A673 (cell line): ENCODE results near the gene PDZD4. TPM values are rescaled to one million over a fixed set of nuclear protein-coding genes. Genes with fewer than 3 reads are reported as not detected.

Experiments
- BruUV-seq: library from RNA; stranded (reverse); fragments of 400-500 nt; replicated peaks from 2 replicates; lab custom pipeline; 2021; lab: Mats Ljungman, UMichigan
- CTCF ChIA-PET: fragments of 300-600 bp; sonication (Branson Sonifier 250); formaldehyde crosslinking; loops from one replicate; lab custom pipeline; 2022; ENCODE audit warnings: antibody characterized with exemption; lab: Charles Lee
- POLR2A ChIA-PET: fragments of 300-600 bp; sonication (Branson Sonifier 250); formaldehyde crosslinking; loops from one replicate; lab custom pipeline; 2022; ENCODE audit warnings: antibody characterized with exemption; ENCODE audit not compliant: low non-redundant PET; lab: Charles Lee
- DNase-seq: peaks from one replicate; pipeline ENCODE4 v3.0.0-alpha.2; 2015; ENCODE audit warnings: low spot score
- H3K27ac ChIP-seq: fragments of 200-600 bp; sonication (generic); 2 replicates; pipeline ENCODE4 v1.5.1; 2016; ENCODE audit warnings: mixed run types, low read depth, mild to moderate bottlenecking, mixed read lengths, antibody characterized with exemption, low read length; ENCODE audit not compliant: poor library complexity, severe bottlenecking
- H3K27me3 ChIP-seq: fragments of 200-600 bp; sonication (generic); replicated peaks from 2 replicates; pipeline ENCODE4 v1.6.1; 2017; ENCODE audit warnings: mixed run types, low read depth, mild to moderate bottlenecking, mixed read lengths, antibody characterized with exemption, low read length; ENCODE audit not compliant: insufficient read depth, poor library complexity
- H3K36me3 ChIP-seq: fragments of 200-600 bp; sonication (generic); 2 replicates; pipeline ENCODE4 v1.6.1; 2016; ENCODE audit warnings: mixed run types, mild to moderate bottlenecking, mixed read lengths, antibody characterized with exemption, low read length; ENCODE audit not compliant: insufficient read depth, poor library complexity, severe bottlenecking
- H3K4me1 ChIP-seq: fragments of 200-600 bp; sonication (generic); 2 replicates; pipeline ENCODE4 v1.6.1; 2017; ENCODE audit warnings: mixed run types, mild to moderate bottlenecking, mixed read lengths, antibody characterized with exemption, low read length; ENCODE audit not compliant: insufficient read depth, poor library complexity, severe bottlenecking
- H3K4me3 ChIP-seq: fragments of 200-600 bp; sonication (generic); 2 replicates; pipeline ENCODE4 v1.5.1; 2016; ENCODE audit warnings: low read depth, mixed run types, mild to moderate bottlenecking, mixed read lengths, low read length; ENCODE audit not compliant: poor library complexity, severe bottlenecking
- H3K9me3 ChIP-seq: fragments of 200-600 bp; sonication (generic); 2 replicates; pipeline ENCODE4 v1.6.1; 2016; ENCODE audit warnings: mixed run types, low read depth, mild to moderate bottlenecking, mixed read lengths, antibody characterized with exemption, low read length; ENCODE audit not compliant: poor library complexity, severe bottlenecking
- EZH2 ChIP-seq: fragments of 200-600 bp; sonication (generic); IDR thresholded peaks from 2 replicates; pipeline ENCODE4 v1.6.1; 2017; ENCODE audit warnings: borderline replicate concordance, low read depth, mild to moderate bottlenecking, mixed read lengths, antibody characterized with exemption, low read length; ENCODE audit not compliant: poor library complexity, severe bottlenecking
- intact Hi-C: fragments of 100-400 bp; cut with micrococcal nuclease; formaldehyde crosslinking; loops from one replicate; pipeline ENCODE4 v1.10.0; 2022; ENCODE audit not compliant: unreplicated experiment
- total RNA-seq: library from RNA; stranded (reverse); gene quantifications from 2 replicates; pipeline ENCODE4 v1.2.3, GENCODE V29; 2021
- TF ChIP-seq, protein P1 (sequence below): fragments of 300-800, 200-600 bp; sonication (generic); conservative IDR thresholded peaks from 2 replicates; pipeline ENCODE4 v1.5.1; 2017; ENCODE audit warnings: low read depth, mild to moderate bottlenecking, antibody characterized with exemption, low read length, moderate library complexity, mixed read lengths

PDZD4 gene
- total RNA-seq, 1 experiment from 2014 or later, result 2.6 TPM

DNA sequence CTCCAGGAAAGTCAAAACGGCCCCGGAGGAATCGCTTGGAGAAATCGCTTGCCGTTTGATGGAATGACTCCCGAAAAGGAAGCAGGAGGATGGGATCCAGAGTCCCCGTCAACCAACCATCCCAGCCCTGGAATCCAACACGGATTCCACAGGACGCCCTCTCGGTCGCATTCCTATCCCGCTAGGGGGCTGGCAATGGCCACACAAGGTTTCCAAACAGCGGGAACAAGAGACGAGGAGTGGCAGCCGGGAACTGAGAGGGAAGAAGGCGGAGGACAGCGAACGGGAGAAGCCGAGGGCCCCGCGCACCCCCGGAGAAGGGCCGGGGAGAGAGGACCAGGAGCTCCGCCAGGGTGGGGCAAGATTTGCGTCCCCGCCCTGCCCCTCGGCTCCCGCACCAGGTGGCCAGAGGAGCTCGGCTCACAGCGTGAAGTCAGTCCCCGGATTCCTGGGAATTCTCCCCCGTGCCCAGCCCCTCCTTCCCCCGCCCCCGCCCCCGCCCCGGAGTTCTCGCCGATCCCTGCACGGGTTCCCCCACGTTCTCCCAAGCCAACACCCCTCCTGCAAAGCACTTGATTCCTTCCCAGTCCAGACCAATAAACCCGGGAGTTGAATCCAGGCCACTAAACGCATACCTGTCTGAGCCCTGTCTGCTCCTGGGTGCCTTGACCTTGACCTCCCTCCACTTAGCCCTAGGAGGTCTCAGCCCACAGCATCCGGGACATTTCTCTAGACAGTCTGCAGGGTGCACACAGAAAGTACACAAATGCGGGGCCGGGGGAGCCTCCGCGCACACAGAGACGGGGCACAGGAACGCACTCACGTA is 1.4 kb downstream of the PDZD4 start:
- CTCF ChIA-PET, result no interaction called here
- Histone ChIP-seq H3K27ac (no peak overlapping the region), H3K4me3 (peak overlapping the region; percentile 47), H3K36me3 (no peaks in the 10 kb centered on the region), H3K4me1 (peaks cover 4% of the 10 kb centered on the region), H3K27me3 (peaks cover 18% of the 10 kb centered on the region), H3K9me3 (no peaks in the 10 kb centered on the region)
- TF ChIP-seq, protein P1, sequence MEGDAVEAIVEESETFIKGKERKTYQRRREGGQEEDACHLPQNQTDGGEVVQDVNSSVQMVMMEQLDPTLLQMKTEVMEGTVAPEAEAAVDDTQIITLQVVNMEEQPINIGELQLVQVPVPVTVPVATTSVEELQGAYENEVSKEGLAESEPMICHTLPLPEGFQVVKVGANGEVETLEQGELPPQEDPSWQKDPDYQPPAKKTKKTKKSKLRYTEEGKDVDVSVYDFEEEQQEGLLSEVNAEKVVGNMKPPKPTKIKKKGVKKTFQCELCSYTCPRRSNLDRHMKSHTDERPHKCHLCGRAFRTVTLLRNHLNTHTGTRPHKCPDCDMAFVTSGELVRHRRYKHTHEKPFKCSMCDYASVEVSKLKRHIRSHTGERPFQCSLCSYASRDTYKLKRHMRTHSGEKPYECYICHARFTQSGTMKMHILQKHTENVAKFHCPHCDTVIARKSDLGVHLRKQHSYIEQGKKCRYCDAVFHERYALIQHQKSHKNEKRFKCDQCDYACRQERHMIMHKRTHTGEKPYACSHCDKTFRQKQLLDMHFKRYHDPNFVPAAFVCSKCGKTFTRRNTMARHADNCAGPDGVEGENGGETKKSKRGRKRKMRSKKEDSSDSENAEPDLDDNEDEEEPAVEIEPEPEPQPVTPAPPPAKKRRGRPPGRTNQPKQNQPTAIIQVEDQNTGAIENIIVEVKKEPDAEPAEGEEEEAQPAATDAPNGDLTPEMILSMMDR, result no peak
- no peak for TF ChIP-seq EZH2
- no peak for DNase-seq
- intact Hi-C loops, result no loop called here
- POLR2A ChIA-PET, result no interaction called here
- BruUV-seq, result no TSS peak

DNA sequence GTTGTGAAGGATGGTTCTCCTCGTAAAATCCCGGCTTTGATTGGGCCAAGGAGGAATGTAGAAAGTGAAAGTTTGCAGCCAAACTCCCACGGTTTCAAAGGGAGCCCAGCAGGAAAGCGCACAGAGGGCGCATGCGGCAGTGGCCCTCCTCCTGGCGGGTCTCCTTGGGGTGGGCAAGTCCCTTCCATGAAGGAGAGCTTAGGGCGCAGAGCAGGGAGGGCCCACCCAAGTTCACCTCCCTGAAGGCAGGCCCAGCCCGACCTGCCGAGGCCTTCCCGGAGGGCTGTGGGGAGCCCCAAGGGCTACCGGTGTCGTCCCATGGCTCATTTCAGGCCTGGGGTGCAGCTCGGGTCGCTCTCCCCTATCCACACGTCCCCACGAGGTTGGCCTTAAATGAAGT is 2.0 kb downstream of the PDZD4 start:
- no TSS peak for BruUV-seq
- intact Hi-C loops, result no loop called here
- Histone ChIP-seq H3K9me3 (no peaks in the 10 kb centered on the region), H3K4me3 (no peak overlapping the region), H3K27ac (no peak overlapping the region), H3K36me3 (no peaks in the 10 kb centered on the region), H3K27me3 (peaks cover 18% of the 10 kb centered on the region), H3K4me1 (peaks cover 4% of the 10 kb centered on the region)
- POLR2A ChIA-PET, result no interaction called here
- no peak for DNase-seq
- TF ChIP-seq, protein P1, result no peak
- no peak for TF ChIP-seq EZH2
- CTCF ChIA-PET, result interaction anchor here (0.6 kb wide), 1 partner anchor 412 kb away, joined by 3 read pairs; no protein-coding TSS in a partner anchor

GRCh38 chrX:153827903-153828302 is 2.4 kb downstream of the PDZD4 start:
- H3K4me3 ChIP-seq, result no peak overlapping the region
- no peaks in the 10 kb centered on the region for H3K9me3 ChIP-seq
- no TSS peak for BruUV-seq
- ChIA-PET POLR2A (no interaction called here), CTCF (interaction anchor here (0.6 kb wide), 1 partner anchor 412 kb away, joined by 3 read pairs; no protein-coding TSS in a partner anchor)
- H3K27me3 ChIP-seq, result peaks cover 18% of the 10 kb centered on the region
- H3K4me1 ChIP-seq, result peaks cover 4% of the 10 kb centered on the region
- H3K36me3 ChIP-seq, result no peaks in the 10 kb centered on the region
- TF ChIP-seq, protein P1, result no peak
- TF ChIP-seq EZH2, result no peak
- no peak for DNase-seq
- intact Hi-C loops, result no loop called here
- no peak overlapping the region for H3K27ac ChIP-seq
